Vagina (tissue), 2 donors: ENCODE data around the gene KRTAP12-1. TPM values are rescaled to one million over a fixed set of nuclear protein-coding genes. Genes with fewer than 3 reads are reported as not detected.
A peak's percentile ranks its signal among the peaks of the same experiment; 100 is the strongest.

Experiments
- DNase-seq, 2 donors: peaks; one replicate each; pipeline ENCODE4 v3.0.0-alpha.2; 2017; ENCODE audit errors: extremely low spot score in 2 of 2
- H3K27ac ChIP-seq: fragments of 200-600 bp; sonication (generic); one replicate; pipeline ENCODE4 v1.5.1; 2019
- H3K27me3 ChIP-seq: fragments of 200-600 bp; sonication (generic); one replicate; pipeline ENCODE4 v1.5.1; 2019
- H3K36me3 ChIP-seq, 2 donors: fragments of 200-600 bp; sonication (generic); one replicate each; pipeline ENCODE4 v1.5.1; 2017 to 2019
- H3K4me1 ChIP-seq: fragments of 200-600 bp; sonication (generic); one replicate; pipeline ENCODE4 v1.5.1; 2019
- H3K4me3 ChIP-seq, 2 donors: fragments of 200-600 bp; sonication (generic); 1 replicate in 1 of 2; 2 replicates in 1 of 2; pipeline ENCODE4 v1.5.1; 2016 to 2019
- H3K9me3 ChIP-seq: fragments of 200-600 bp; sonication (generic); one replicate; pipeline ENCODE4 v1.5.1; 2019
- CTCF ChIP-seq, 3 experiments: fragments of 450-650 bp in 2 of 3; fragments of 200-600 bp in 1 of 3; sonication (generic) in 1 of 3; IDR thresholded peaks; one replicate each; pipeline ENCODE4 v1.5.1; 2017 to 2019; ENCODE audit warnings: antibody characterized with exemption in 3 of 3, mild to moderate bottlenecking in 2 of 3, moderate library complexity in 2 of 3
- POLR2A ChIP-seq, 2 donors: fragments of 450-650 bp; IDR thresholded peaks; one replicate each; pipeline ENCODE4 v1.6.1; 2017; ENCODE audit warnings: antibody characterized with exemption in 2 of 2, mild to moderate bottlenecking in 2 of 2, moderate library complexity in 2 of 2
- POLR2AphosphoS5 ChIP-seq, 2 donors: sonication (generic); formaldehyde crosslinking; IDR thresholded peaks; one replicate each; pipeline ENCODE4 v1.9.0; 2017; ENCODE audit warnings: antibody characterized with exemption in 2 of 2, mild to moderate bottlenecking in 2 of 2, low read depth in 1 of 2; ENCODE audit not compliant: insufficient read depth in 1 of 2
- intact Hi-C: fragments of 100-400 bp; cut with DNase I; formaldehyde crosslinking; loops from one replicate; pipeline ENCODE4 v1.15.1; 2023
- total RNA-seq: library from RNA; depleted of rRNA; stranded (reverse); fragments of >200 nt; gene quantifications from one replicate; pipeline ENCODE4 v1.2.3, GENCODE V29; 2016

KRTAP12-1 gene
- total RNA-seq, 1 donor from 2014 or later: not detected

- Histone ChIP-seq H3K4me3 (no peak overlapping the region), H3K27ac (no peak overlapping the region), H3K36me3 (no peaks in the 10 kb centered on the region), H3K27me3 (peaks cover 14% of the 10 kb centered on the region), H3K9me3 (no peaks in the 10 kb centered on the region), H3K4me1 (peaks cover 23% of the 10 kb centered on the region)
- no peak for TF ChIP-seq POLR2AphosphoS5 (IDR thresholded peaks at IDR 0.05; ENCODE audit: insufficient read depth in 1 of 2, low read depth in 1 of 2)
- no peak for TF ChIP-seq CTCF (IDR thresholded peaks at IDR 0.05)
- no peak for TF ChIP-seq POLR2A (IDR thresholded peaks at IDR 0.05)
- DNase-seq: peak in 1 of 2 donors; percentile 34
- intact Hi-C loops: no loop called here
Measured at GRCh38 chr21:44706026-44706705, 24.2 kb upstream of the KRTAP12-1 start.

- Histone ChIP-seq H3K27me3 (peaks cover 17% of the 10 kb centered on the region), H3K36me3 (no peaks in the 10 kb centered on the region), H3K4me3 (no peak overlapping the region), H3K27ac (no peak overlapping the region), H3K9me3 (no peaks in the 10 kb centered on the region), H3K4me1 (peaks cover 8% of the 10 kb centered on the region)
- TF ChIP-seq CTCF (IDR thresholded peaks at IDR 0.05): no peak
- no peak for TF ChIP-seq POLR2A (IDR thresholded peaks at IDR 0.05)
- no peak for TF ChIP-seq POLR2AphosphoS5 (IDR thresholded peaks at IDR 0.05; ENCODE audit: insufficient read depth in 1 of 2, low read depth in 1 of 2)
- peak in 1 of 2 donors; percentile 70 for DNase-seq
- intact Hi-C loops: no loop called here
Measured at GRCh38 chr21:44704636-44705001, 22.7 kb upstream of the KRTAP12-1 start.

GRCh38 chr21:44703731-44704635 lies 22.0 kb upstream of the KRTAP12-1 start:
- Histone ChIP-seq H3K4me3 (no peak overlapping the region), H3K9me3 (no peaks in the 10 kb centered on the region), H3K27me3 (peaks cover 12% of the 10 kb centered on the region), H3K27ac (no peak overlapping the region), H3K4me1 (peaks cover 1% of the 10 kb centered on the region), H3K36me3 (no peaks in the 10 kb centered on the region)
- DNase-seq: peak; percentile 47 to 91
- TF ChIP-seq CTCF (IDR thresholded peaks at IDR 0.05): no peak
- TF ChIP-seq POLR2A (IDR thresholded peaks at IDR 0.05): no peak
- no peak for TF ChIP-seq POLR2AphosphoS5 (IDR thresholded peaks at IDR 0.05; ENCODE audit: insufficient read depth in 1 of 2, low read depth in 1 of 2)
- intact Hi-C loops: no loop called here

- intact Hi-C loops: no loop called here
- TF ChIP-seq POLR2AphosphoS5 (IDR thresholded peaks at IDR 0.05; ENCODE audit: insufficient read depth in 1 of 2, low read depth in 1 of 2) (no peak), POLR2A (IDR thresholded peaks at IDR 0.05) (no peak), CTCF (IDR thresholded peaks at IDR 0.05) (no peak)
- DNase-seq: peak; percentile 65 to 79
- H3K27ac ChIP-seq: no peak overlapping the region
- H3K9me3 ChIP-seq: no peaks in the 10 kb centered on the region
- H3K36me3 ChIP-seq: no peaks in the 10 kb centered on the region
- peaks cover 12% of the 10 kb centered on the region for H3K27me3 ChIP-seq
- H3K4me3 ChIP-seq: no peak overlapping the region
- no peaks in the 10 kb centered on the region for H3K4me1 ChIP-seq
Measured at GRCh38 chr21:44702973-44703730, 21.2 kb upstream of the KRTAP12-1 start.
